GM12864 (cell line): ENCODE data around the gene SIVA1.

ENCODE experiments used
- DNase-seq: peaks from one replicate; pipeline ENCODE4 v3.0.0-alpha.2; 2011; ENCODE audit warnings: low read depth
- H3K4me3 ChIP-seq: 2 replicates; pipeline ENCODE4 v1.5.1; 2011; ENCODE audit warnings: mild to moderate bottlenecking, low read depth, low read length, control low read depth
- CTCF ChIP-seq: IDR thresholded peaks from 2 replicates; pipeline ENCODE4 v1.5.1; 2011; ENCODE audit warnings: low read depth, mild to moderate bottlenecking, moderate library complexity, low read length, control low read depth, inconsistent platforms; ENCODE audit errors: missing control alignments

The SIVA1 gene

GRCh38 chr14:104805326-104805678, 52.4 kb downstream of the SIVA1 start:
- no peak for DNase-seq
- H3K4me3 ChIP-seq = no peak overlapping the region
- no peak for TF ChIP-seq CTCF

GRCh38 chr14:104805941-104806624, 53.1 kb downstream of the SIVA1 start:
- no peak for TF ChIP-seq CTCF
- no peak overlapping the region for H3K4me3 ChIP-seq
- no peak for DNase-seq

- no peak overlapping the region for H3K4me3 ChIP-seq
- no peak for TF ChIP-seq CTCF
- DNase-seq = no peak
Measured at GRCh38 chr14:104806625-104807465, 53.9 kb downstream of the SIVA1 start.

GRCh38 chr14:104808456-104808855, 55.5 kb downstream of the SIVA1 start:
- no peak for DNase-seq
- TF ChIP-seq CTCF = no peak
- no peak overlapping the region for H3K4me3 ChIP-seq
